AG09319 (cell line): ENCODE results near the gene PDXP.

Experiments
- DNase-seq: peaks from one replicate; pipeline ENCODE4 v3.0.0-alpha.2; 2010; ENCODE audit warnings: low read depth; ENCODE audit errors: extremely low read depth
- TF ChIP-seq, protein P1 (sequence below): IDR thresholded peaks from 2 replicates; pipeline ENCODE4 v1.5.1; 2011; ENCODE audit warnings: low read depth, mild to moderate bottlenecking, inconsistent platforms, low read length, moderate library complexity

Gene PDXP

DNA sequence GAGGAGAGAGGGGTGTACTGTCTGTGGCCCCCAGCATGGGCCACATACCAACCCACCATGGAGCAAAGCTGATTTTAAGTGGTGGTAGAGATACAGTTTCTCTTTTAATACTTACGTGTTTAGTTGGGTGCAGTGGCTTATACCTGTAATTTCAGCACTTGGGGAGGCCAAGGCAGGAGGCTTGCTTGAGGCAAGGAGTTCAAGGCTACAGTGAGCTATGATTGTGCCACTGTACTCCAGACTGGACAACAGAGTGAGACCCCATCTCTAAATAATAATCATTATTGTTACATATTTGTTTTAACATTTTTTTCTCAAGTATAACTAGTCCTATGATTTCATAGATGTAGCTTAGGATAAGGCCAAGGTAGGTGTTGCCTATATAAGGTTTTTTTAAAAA, 41.1 kb upstream of the PDXP start:
- TF ChIP-seq, protein P1, sequence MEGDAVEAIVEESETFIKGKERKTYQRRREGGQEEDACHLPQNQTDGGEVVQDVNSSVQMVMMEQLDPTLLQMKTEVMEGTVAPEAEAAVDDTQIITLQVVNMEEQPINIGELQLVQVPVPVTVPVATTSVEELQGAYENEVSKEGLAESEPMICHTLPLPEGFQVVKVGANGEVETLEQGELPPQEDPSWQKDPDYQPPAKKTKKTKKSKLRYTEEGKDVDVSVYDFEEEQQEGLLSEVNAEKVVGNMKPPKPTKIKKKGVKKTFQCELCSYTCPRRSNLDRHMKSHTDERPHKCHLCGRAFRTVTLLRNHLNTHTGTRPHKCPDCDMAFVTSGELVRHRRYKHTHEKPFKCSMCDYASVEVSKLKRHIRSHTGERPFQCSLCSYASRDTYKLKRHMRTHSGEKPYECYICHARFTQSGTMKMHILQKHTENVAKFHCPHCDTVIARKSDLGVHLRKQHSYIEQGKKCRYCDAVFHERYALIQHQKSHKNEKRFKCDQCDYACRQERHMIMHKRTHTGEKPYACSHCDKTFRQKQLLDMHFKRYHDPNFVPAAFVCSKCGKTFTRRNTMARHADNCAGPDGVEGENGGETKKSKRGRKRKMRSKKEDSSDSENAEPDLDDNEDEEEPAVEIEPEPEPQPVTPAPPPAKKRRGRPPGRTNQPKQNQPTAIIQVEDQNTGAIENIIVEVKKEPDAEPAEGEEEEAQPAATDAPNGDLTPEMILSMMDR = no peak
- DNase-seq = no peak

DNA sequence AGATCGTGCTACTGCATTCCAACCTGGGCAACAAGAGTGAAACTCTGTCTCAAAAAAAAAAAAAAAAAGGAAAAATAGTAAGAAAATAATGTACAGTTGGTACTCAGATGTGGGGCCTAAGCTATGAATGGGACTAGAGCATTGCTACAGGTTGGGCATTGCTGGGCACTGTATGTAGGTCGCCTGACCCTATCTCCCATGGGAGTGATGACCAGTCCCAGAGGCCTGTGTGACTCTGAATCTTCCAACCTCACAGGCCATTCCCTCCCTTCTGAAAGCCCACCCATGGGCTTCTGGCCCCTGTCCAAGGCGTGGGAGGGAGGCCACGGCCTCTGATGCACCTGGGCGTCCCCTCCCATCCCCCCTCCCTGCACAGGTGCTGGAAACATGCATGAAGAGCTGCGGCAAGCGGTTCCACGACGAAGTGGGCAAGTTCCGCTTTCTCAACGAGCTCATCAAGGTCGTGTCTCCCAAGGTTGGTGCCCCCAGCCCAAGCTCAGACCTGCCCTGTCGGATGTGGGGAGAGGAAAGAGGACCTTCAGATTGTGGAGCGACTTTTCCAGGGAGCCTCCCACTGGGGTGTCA, 40.4 kb upstream of the PDXP start:
- no peak for DNase-seq
- TF ChIP-seq, protein P1 = no peak

DNA sequence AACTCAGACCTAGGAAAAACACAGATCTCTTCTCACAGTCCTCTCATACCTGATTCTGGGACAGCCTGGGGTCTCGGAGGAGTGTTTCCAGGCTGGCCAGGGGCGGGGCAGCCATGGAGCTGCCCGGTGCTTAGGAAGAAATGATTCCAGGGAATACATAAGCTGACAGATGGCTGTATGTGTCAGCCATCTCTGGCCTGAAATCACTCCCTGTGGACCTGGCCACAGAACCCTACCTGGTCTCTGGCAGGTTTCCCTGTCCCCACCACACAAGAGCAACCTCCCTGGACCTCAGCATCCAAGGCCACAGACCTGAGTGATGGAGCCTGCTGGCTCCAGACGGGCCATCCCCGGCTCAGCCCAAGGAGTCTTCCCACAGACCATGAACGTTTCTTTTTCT, 39.8 kb upstream of the PDXP start:
- TF ChIP-seq, protein P1 = no peak
- DNase-seq = no peak

DNA sequence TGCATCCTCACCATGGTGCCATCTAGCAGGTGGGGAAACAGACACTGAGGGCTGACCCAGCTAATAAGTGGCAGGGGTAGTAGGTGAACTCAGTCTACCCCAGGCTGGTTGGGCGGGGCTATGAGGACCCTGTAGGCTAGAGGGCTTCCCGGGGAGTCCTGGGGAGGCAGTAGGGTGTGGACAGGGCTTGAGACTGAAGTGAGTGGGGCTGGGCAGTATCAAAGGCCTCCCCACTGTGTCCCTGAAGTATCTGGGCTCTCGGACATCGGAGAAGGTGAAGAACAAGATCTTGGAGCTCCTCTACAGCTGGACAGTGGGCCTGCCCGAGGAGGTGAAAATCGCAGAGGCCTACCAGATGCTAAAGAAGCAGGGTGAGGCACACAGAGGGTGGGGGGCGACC, 38.5 kb upstream of the PDXP start:
- no peak for DNase-seq
- TF ChIP-seq, protein P1 = no peak

DNA sequence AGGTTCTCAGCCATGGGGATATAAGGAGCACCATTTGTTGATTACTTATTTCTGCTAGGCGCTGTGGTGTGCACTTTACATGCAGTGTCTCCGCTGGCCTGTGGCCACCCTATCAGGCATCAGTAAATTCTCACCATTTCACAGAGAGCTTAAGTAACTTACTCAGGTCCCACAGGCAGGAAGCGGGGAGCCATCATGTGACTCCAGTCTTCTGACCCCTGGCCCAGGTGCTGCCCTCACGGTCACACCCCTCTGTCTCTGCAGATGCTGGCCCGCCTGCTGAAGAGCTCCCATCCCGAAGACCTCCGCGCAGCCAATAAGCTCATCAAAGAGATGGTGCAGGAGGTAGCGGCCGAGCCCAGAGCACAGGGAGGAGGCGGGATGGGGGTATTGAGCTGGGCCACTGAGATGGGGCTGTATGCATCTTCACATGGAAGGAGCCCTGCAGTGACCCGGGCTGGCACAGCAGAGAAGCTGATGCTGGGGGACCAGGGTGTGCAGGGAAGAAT, 37.1 kb upstream of the PDXP start:
- TF ChIP-seq, protein P1 = no peak
- no peak for DNase-seq

DNA sequence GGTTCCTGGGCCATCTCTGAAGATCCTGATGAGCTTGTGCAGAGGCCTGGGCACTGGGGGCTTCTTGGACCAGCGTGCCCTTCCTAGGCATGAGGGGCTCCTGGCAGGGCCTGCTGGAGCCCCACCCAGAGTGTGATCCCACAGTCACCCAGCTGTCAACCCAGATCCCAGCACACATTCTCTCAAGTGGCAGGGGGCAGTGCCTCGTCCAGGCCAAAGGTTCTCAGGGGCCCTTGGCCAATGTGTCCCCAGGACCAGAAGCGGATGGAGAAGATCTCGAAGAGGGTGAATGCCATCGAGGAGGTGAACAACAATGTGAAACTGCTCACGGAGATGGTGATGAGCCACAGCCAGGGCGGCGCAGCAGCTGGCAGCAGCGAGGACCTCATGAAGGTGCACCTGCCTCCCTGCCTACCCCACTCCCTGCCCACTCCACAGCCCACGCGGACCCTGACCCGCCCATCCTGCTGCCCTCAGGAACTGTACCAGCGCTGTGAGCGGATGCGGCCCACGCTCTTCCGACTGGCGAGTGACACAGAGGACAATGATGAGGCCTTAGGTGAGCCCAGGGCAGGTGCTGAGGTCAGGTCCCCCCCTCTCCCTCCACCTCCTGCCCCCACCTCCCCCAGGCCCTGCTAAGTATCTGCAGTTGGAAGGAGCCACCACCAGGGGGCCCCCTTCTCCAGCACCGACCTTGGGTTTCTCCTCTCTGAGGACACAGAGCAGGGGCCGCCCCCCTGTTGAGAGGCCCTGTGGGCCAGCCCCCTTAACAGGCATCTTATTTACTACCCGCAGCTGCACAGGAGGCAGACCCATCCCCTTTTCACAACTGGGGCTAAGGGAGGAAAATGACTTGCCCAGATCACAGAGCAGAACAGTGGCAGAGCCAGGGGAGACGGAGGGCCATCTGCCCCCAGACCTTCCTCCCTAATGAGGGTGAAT, 35.2 kb upstream of the PDXP start:
- no peak for DNase-seq
- TF ChIP-seq, protein P1 = peak; percentile 71

DNA sequence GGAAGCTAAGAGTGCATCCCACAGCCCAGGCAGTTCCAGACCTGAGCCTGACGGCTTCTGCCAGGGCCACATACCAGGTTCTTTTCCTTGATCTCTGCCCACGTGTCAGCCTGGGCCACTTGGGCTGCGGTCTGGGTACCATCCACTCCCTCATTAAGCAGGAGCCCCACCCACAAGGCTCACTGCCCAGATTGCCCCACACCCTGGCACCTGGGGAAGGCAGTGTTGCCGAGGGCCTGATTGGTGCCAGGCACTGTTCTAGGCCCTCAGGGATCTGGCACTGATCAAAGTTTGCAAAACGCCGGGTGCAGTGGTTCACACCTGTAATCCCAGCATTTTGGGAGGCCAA, 34.5 kb upstream of the PDXP start:
- DNase-seq = no peak
- TF ChIP-seq, protein P1 = no peak
